Measurements from ENCODE around the gene EPHB1.

- TF ChIP-seq EZH2 (IDR thresholded peaks at IDR 0.05; ENCODE audit: insufficient read depth, poor library complexity, severe bottlenecking) = no peak
- no peak for TF ChIP-seq EZH2phosphoT487 (IDR thresholded peaks at IDR 0.05; ENCODE audit: insufficient read depth, low read depth)
These were observed 286.9 kb downstream of the EPHB1 start for GRCh38 chr3:135081856-135082434.
